ENCODE data around the gene NUDT4B.
"Not testable (repeated sequence)": the region's sequence is repeated elsewhere in the genome, so short reads cannot be mapped to it uniquely, and the experiment has no call there.

Gene NUDT4B

GRCh38 chr1:148738667-148739066 lies 9.9 kb upstream of the NUDT4B start:
- not testable (repeated sequence) for DNase-seq (ENCODE audit: low read depth in 2 of 2)

DNA sequence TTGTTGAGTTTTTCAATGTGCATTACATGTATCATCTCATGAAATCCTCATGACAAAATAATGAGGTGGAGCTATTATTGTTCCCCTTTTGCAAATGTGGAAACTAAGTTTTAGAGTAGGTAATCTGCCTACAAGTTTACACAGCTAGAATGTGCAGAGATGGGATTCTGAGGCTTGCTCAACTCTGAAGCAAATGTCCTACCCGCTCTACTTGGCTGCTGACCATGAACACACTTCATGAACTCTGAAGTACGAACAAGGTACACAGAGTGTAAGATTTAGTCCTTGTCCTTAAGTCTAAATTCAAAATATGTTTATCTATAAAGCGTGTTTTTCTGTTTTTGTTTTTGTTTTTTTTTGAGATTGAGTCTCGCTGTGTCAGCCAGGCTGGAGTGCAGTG lies 5.4 kb upstream of the NUDT4B start:
- DNase-seq (ENCODE audit: low read depth in 2 of 2): not testable (repeated sequence)

DNA sequence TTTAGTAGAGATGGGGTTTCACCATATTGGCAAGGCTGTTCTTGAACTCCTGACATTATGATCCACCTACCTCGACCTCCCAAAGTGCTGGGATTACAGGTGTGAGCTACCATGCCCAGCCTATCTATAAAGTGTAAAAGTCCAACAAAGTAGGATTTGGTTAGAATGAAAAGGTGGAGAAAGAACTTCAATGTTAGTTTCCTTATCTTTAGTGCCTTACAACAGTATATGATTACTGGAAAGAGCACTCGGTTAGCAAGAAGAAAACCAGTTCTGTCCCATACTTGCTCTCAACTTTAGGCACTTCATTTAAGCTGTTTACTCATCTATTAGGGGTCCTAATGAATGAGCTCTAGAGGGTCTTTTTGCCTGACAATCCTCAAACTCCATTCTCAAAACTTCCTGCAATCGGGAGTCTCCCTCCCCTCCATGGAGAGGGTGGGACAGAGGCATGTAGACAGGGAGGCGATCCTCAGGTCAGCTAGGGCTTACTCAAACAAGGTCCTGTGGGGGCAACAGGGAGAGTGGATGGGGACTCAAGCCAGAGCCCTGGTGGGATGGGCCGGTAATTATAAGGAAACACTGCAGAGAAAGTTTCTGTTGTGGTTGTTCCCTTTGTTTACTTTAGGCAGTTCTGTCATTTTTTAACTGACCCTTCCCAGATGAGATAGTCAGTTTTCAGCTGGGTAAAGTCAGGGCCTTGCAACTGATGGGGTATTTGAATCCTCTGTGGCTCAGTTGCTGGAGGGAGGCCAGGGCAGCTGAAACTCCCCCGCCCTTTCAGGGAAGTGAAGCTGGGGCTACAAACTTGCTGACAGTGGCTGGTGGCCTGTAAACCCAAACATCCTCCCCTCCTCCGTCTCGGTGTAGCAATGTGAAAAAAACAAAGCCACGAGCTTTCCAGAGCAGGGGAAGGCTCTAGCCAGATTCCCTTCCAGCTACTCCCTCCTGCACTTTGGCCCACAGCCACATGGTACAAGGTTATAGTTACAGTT lies 4.6 kb upstream of the NUDT4B start:
- not testable (repeated sequence) for DNase-seq (ENCODE audit: low read depth in 2 of 2)

DNA sequence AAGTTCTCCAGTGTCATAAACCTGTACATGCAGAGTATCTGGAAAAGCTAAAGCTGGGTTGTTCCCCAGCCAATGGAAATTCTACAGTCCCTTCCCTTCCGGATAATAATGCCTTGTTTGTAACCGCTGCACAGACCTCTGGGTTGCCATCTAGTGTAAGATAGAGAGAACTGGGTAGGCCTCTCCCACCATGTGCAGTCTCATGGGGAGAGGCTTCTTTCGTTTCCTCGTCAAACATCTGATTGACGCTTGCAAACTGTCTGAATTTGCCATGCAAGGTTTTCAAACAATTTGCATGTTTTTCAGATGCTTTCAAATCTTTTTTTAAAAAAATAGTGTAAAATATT lies 734 bp downstream of the NUDT4B start:
- not testable (repeated sequence) for DNase-seq (ENCODE audit: low read depth in 2 of 2)

- not testable (repeated sequence) for DNase-seq (ENCODE audit: low read depth in 2 of 2)
Measured at GRCh38 chr1:148756231-148756630, 7.7 kb downstream of the NUDT4B start.

DNA sequence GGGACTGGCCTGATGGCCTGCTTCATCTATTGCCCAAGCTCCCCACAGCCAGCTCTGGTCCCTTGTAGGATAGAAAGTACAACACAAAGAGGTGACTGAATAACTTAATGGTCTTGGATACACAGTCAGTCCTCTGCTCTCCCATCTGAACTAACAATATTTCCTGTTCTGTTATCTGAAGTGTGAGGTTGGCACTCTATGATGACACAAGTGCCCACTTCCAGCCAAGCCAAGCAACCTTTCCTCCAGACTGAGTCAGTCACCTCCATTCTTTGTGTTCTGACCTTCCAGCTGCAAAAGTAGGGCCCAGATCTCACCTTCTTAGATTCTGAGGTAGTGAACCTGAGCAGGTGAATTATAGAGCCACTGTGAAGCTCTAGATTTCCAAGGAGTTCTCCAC lies 8.9 kb downstream of the NUDT4B start:
- not testable (repeated sequence) for DNase-seq (ENCODE audit: low read depth in 2 of 2)

DNA sequence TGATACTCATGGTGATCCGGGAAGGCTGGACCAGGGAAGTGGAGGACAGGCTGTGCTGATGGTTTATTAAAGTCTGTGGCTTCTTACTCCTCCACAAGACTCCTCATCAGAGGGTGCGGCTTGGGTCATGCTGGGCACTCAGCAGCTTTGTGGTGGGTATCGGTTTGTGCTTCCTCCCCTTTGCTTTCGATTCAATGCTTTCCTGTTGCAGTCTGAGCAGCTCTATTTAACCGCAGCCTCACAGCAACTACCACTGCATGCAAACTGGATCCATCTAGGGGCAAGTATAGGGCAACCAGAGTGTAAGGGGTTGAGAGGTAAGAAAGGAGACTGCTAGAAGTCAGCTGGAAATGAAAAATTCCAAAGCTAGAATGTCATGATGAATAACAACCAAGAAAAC lies 9.8 kb downstream of the NUDT4B start:
- DNase-seq (ENCODE audit: low read depth in 2 of 2): not testable (repeated sequence)

DNA sequence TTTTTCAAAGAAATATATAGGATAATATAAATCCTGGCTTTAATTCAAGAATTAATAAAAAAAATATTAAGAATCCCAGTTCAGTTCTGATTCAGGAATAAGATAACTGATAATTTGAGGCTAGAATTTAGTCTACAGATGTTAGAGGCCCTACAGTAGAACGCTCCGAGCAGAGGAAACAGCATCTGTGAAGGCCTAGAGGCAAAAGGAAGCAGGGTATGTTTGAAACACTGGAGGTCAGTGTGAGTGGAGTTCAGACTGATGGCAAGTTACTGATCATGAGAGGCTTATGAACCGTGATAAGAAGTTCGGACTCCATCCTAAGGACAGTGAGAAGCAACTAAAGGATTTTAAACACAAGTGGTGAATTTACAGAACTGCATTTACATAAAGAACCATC lies 10.4 kb downstream of the NUDT4B start:
- not testable (repeated sequence) for DNase-seq (ENCODE audit: low read depth in 2 of 2)

- not testable (repeated sequence) for DNase-seq (ENCODE audit: low read depth in 2 of 2)
Measured at GRCh38 chr1:148759749-148760148, 11.2 kb downstream of the NUDT4B start.

GRCh38 chr1:148760206-148760605 lies 11.6 kb downstream of the NUDT4B start:
- DNase-seq (ENCODE audit: low read depth in 2 of 2): not testable (repeated sequence)

DNA sequence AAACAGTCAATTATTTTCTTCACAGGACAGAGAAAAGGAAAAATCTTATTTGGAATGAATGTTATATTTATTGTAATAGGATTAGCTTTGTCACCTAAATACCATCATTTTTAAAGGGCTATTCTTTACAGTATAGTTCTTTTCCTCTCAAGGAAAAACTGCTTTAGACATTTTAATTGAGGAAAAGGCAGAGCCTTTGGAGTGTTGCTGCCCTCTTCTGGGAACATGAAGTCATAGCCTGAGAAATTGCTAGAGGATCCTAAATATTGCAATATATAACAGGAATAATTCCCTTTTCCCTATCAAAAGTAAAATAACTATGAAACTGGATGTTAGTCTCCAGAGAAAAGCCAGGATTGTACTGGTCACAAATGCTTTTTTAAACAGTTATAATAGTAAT lies 12.8 kb downstream of the NUDT4B start:
- not testable (repeated sequence) for DNase-seq (ENCODE audit: low read depth in 2 of 2)

DNA sequence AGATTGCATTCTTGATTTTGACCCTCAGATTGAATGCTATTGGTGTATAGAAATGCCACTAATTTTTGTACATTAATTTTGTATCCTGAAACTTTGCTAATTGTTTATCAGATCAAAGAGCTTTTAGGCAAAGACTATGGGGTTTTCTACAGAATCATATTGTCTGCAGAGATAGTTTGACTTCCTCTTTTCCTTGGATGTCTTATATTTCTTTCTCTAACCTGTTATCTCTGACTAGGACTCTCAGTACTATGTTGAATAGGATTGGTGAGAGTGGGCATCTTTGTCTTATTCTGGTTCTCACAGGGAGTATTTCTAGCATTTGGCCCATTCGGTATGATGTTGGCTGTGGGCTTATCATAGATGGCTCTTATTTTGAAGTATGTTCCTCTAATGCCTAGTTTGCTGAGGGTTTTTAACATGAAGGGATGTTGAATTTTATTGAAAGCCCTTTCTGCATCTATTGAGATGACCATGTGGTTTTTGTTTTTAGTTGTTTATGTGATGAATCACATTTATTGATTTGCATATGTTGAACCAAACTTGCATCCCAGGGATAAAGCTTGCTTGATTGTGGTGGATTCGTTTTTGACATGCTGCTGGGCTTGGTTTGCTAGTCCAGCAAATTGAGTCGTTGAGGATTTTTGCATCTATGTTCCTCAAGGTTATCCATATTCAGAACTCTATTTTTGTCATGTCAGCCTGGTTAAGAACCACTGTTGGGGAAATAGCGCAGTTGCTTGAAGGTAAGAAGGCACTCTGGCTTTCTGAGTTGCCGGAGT lies 16.9 kb downstream of the NUDT4B start:
- not testable (repeated sequence) for DNase-seq (ENCODE audit: low read depth in 2 of 2)

DNA sequence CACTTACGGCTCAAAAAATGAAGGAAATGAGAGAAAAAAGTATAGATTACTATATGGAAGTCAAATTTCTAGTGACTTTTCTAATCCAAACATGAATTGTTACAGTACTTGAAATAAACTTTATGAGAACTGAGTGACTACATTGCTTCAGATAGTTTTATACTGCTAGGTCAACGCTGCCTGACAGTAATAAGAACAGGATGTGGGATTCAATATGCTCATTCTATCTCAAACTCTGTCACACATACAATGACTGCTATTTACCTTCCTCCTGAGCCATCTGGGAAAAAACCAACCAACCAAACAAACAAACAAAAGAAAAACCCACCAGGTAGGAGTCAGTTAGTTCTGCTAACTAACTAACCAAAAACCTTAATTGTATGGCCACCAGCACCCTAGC lies 20.0 kb downstream of the NUDT4B start:
- not testable (repeated sequence) for DNase-seq (ENCODE audit: low read depth in 2 of 2)

DNA sequence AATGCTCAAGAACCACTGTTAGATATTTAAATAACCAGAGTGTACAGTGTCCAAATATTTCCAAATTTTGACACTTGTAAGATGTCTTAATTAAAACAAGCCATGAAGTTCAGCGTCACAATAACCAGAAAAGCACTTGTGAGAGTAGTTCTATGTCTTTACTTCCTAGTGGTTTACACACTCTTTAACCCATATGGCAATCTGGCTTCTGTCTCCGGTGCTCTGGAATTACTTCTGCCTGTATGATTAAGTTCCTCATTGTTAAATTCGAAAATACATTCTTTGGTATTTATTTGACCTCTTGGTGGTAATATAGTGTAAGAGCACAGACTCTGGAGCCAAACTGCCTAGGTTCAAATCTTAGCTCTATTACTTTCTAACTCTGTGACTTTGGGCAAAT lies 20.9 kb downstream of the NUDT4B start:
- DNase-seq (ENCODE audit: low read depth in 2 of 2): not testable (repeated sequence)

DNA sequence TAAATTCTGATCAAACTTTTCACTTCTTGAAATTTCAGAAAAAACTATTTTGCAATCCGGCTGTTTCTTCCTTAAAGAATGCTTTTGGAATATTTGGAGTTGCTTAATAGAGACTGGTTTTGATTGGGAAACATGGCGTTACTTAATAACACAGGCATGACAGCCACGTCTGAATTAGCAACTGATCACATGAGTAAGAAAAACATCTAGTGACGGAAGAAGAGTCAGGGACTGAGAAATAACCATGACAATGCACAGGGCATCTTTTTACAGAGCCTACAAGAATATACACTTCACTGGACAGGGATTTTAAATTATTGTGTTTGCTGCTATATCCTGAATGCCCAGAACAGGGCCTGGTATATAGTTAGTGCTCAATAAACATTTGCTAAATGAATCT lies 25.1 kb downstream of the NUDT4B start:
- not testable (repeated sequence) for DNase-seq (ENCODE audit: low read depth in 2 of 2)

- DNase-seq (ENCODE audit: low read depth in 2 of 2): not testable (repeated sequence)
Measured at GRCh38 chr1:148774102-148774501, 25.5 kb downstream of the NUDT4B start.

GRCh38 chr1:148775263-148775662 lies 26.7 kb downstream of the NUDT4B start:
- DNase-seq (ENCODE audit: low read depth in 2 of 2): not testable (repeated sequence)

DNA sequence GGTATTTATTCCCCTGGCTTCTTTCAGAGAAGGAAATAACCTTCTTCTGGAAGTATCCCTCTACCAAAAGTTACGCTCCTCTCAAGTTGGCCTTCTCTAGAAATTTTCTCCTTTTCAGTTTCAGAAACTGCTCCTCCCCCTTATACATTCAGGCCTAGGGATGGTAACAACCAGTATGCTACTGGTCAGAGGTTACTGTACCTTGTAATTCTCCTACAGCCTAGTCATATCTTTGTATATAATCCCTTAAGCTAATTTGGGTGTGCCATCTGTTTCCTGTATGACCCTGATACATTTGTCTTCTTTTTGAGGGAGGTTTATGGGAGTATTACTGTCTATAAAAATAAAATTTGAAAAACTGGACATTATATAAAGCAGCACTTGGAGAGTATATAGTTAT lies 29.1 kb downstream of the NUDT4B start:
- DNase-seq (ENCODE audit: low read depth in 2 of 2): not testable (repeated sequence)

DNA sequence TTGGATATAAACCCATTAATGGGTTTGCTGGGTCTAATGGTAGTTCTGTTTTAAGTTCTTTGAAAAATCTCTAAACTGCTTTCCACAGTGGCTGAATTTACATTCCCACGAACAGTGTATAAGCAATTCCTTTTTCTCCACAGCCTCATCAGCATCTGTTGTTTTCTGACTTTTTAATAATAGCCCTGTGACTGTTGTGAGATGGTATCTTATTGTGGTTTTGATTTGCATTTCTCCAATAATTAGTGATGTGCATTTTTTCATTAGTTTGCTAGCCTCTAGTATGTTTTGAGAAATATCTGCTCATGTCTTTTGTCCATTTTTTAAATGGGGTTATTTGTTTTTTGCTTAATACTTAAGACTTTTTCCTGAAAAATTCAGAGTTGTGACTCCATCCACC lies 31.8 kb downstream of the NUDT4B start:
- not testable (repeated sequence) for DNase-seq (ENCODE audit: low read depth in 2 of 2)

DNA sequence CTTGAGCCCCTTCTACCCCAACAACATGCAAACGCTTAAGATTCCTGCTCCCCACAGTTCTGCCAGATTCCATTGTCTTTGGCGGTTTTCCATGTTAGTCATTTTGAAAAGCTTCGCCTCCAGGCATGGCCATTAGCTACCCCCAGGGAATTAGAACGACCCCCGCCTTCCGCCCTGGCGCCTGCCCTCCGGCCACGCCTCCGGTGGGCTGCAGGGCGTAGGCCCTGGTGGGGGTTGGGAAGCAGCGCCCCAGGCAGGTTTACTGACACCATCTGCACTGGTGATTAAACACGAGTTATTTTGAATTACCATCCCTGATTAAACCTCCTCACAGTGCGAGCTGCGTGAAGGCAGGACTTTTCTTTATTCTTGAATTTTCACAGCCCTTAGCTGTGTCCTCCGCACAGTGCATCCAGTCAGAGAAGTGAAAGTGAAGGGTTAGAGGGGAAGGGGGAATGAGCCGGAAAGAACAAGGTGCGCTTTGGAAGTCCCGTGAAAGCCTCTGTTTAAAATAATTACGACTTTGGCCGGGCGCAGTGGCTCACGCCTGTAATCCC lies 43.0 kb downstream of the NUDT4B start:
- DNase-seq (ENCODE audit: low read depth in 2 of 2): not testable (repeated sequence)

DNA sequence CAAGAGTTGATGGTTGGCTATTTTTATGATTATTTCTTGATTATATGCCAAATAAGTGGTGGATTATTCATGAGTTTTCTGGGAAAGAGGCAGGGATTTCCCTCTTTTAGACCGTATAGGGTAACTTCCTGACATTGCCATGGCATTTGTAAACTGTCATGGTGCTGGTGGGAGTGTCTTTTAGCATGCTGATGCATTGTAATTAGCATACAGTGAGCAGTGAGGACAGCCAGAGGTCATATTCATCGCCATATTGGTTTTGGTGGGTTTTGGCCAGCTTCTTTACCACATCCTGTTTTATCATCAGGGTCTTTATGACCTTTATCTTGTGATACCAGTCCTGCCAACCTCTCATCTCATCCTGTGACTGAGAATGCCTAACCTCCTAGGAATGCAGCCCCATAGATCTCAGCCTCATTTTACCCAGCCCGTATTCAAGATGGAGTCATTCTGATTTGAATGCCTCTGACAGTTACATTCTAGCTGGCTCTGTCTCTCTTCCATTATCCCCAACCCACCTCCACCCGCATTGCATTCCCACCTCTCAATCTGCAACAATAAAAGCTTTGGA lies 45.3 kb downstream of the NUDT4B start:
- not testable (repeated sequence) for DNase-seq (ENCODE audit: low read depth in 2 of 2)
